Posterior vena cava (tissue), 2 donors: Measurements from ENCODE around the gene ASTN1. TPM values are rescaled to one million over a fixed set of nuclear protein-coding genes. Genes with fewer than 3 reads are reported as not detected.

Experiments used
- DNase-seq: peaks from one replicate; pipeline ENCODE4 v3.0.0-alpha.2; 2020; ENCODE audit warnings: low spot score
- intact Hi-C, 2 donors: fragments of 100-400 bp; cut with DNase I; formaldehyde crosslinking; loops; one replicate each; pipeline versions ENCODE4 v1.14.1 to v1.14.2; 2022 to 2023
- total RNA-seq, 2 donors: library from RNA; stranded (reverse); fragmentation: NEBNext Ultra II Directional; extraction: Animal tissue kit (Norgen Biotek cat#: 25700); gene quantifications; one replicate each; pipeline ENCODE4 v1.2.1, GENCODE V29; 2021
- donor health status: DM: yes; HTN: yes; CAD: no.
- donor health status: DM: yes; HTN: yes; CAD: no.

ASTN1 gene
- total RNA-seq, 2 donors from 2014 or later: 0.14 to 0.19 TPM

GRCh38 chr1:177008653-177009052, 155.9 kb downstream of the ASTN1 start:
- no peak for DNase-seq
- intact Hi-C loops: no loop called here

GRCh38 chr1:177007437-177008161, 156.9 kb downstream of the ASTN1 start:
- intact Hi-C loops: no loop called here
- DNase-seq: no peak

- DNase-seq: no peak
- intact Hi-C loops: no loop called here
These were observed 161.6 kb downstream of the ASTN1 start for GRCh38 chr1:177002891-177003290.

- no peak for DNase-seq
- intact Hi-C loops: no loop called here
These were observed 163.0 kb downstream of the ASTN1 start for GRCh38 chr1:177001556-177001955.

- DNase-seq: no peak
- intact Hi-C loops: no loop called here
These were observed 166.2 kb downstream of the ASTN1 start for GRCh38 chr1:176998183-176998795.

- no peak for DNase-seq
- intact Hi-C loops: no loop called here
These were observed 167.9 kb downstream of the ASTN1 start for GRCh38 chr1:176996456-176997090.

- no peak for DNase-seq
- intact Hi-C loops: no loop called here
These were observed 169.4 kb downstream of the ASTN1 start for GRCh38 chr1:176994931-176995596.

- DNase-seq: no peak
- intact Hi-C loops: no loop called here
These were observed 170.9 kb downstream of the ASTN1 start for GRCh38 chr1:176993587-176993986.

- no peak for DNase-seq
- intact Hi-C loops: no loop called here
These were observed 174.8 kb downstream of the ASTN1 start for GRCh38 chr1:176989754-176990153.

GRCh38 chr1:176989023-176989422, 175.5 kb downstream of the ASTN1 start:
- intact Hi-C loops: no loop called here
- no peak for DNase-seq

- no peak for DNase-seq
- intact Hi-C loops: no loop called here
These were observed 177.5 kb downstream of the ASTN1 start for GRCh38 chr1:176987016-176987415.

GRCh38 chr1:176983731-176984130, 180.8 kb downstream of the ASTN1 start:
- intact Hi-C loops: loop anchor here in 1 of 2 donors (5.0 kb wide), 1 partner anchor 949 kb away; no protein-coding TSS in a partner anchor
- DNase-seq: no peak

GRCh38 chr1:176976771-176977170, 187.7 kb downstream of the ASTN1 start:
- intact Hi-C loops: no loop called here
- no peak for DNase-seq

- DNase-seq: no peak
- intact Hi-C loops: no loop called here
These were observed 188.3 kb downstream of the ASTN1 start for GRCh38 chr1:176976225-176976624.

GRCh38 chr1:176964687-176965086, 199.8 kb downstream of the ASTN1 start:
- intact Hi-C loops: no loop called here
- DNase-seq: no peak

GRCh38 chr1:176963181-176963580, 201.3 kb downstream of the ASTN1 start:
- DNase-seq: no peak
- intact Hi-C loops: no loop called here

GRCh38 chr1:176961678-176962077, 202.8 kb downstream of the ASTN1 start:
- no peak for DNase-seq
- intact Hi-C loops: no loop called here

- intact Hi-C loops: no loop called here
- no peak for DNase-seq
These were observed 205.2 kb downstream of the ASTN1 start for GRCh38 chr1:176959191-176959820.

- intact Hi-C loops: no loop called here
- no peak for DNase-seq
These were observed 206.9 kb downstream of the ASTN1 start for GRCh38 chr1:176957603-176958002.

GRCh38 chr1:176954242-176954641, 210.3 kb downstream of the ASTN1 start:
- intact Hi-C loops: no loop called here
- no peak for DNase-seq
